GM21737 (cell line): ENCODE results near the gene MTREX.

Source experiments
- ATAC-seq: cut with Tn5 transposase; IDR thresholded peaks from one replicate; pipeline ENCODE4 v1.9.1; 2021; ENCODE audit warnings: mild to moderate bottlenecking, moderate library complexity; ENCODE audit not compliant: unreplicated experiment

The MTREX gene

GRCh38 chr5:55467862-55468551 is 160.2 kb downstream of the MTREX start:
- no peak for ATAC-seq

DNA sequence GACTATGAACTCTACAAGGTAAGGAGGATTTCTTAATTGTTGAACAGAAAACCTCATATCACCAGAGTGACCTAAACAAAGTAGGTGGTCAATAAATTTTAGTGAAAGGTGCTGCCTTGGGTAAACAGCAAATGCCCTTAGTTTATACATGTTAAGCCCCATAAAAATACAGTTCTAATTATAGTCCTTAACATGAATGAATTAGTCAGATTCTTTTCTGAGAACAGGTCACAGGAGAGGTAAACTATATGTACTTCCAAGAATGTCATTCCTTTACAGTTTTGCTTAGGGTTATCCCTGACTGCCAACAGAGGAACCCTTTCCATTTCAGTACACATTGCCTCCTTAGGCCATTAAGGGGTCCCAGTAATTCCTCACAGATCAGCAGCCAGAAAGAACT is 162.1 kb downstream of the MTREX start:
- ATAC-seq, result no peak

GRCh38 chr5:55470282-55470681 is 162.5 kb downstream of the MTREX start:
- no peak for ATAC-seq

GRCh38 chr5:55471468-55471867 is 163.7 kb downstream of the MTREX start:
- ATAC-seq, result no peak

- no peak for ATAC-seq
Observed at GRCh38 chr5:55472642-55473041, 164.9 kb downstream of the MTREX start.
